ENCODE measurements around the gene CCDC192.

The CCDC192 gene

GRCh38 chr5:127894461-127894860, 191.3 kb downstream of the CCDC192 start:
- Histone ChIP-seq H3K4me1 (ENCODE audit: control insufficient read depth, insufficient read depth, low read length) (peaks cover 13% of the 10 kb centered on the region), H3K36me3 (ENCODE audit: control insufficient read depth in 2 of 2, insufficient read depth in 1 of 2, low read length in 2 of 2) (no peaks in the 10 kb centered on the region), H3K9me3 (ENCODE audit: control insufficient read depth, insufficient read depth, low read depth, low read length) (no peaks in the 10 kb centered on the region), H3K27ac (ENCODE audit: extremely low read depth, low read depth, low read length) (no peak overlapping the region), H3K4me3 (ENCODE audit: low read depth, low read length) (no peak overlapping the region)
- no peak for TF ChIP-seq TSHZ1 (tag by site-specific recombination; IDR thresholded peaks at IDR 0.05; ENCODE audit: borderline replicate concordance)
- ChIA-PET CTCF (interaction anchor here (1.0 kb wide), 1 partner anchor 8 kb away, joined by 3 read pairs; no protein-coding TSS in a partner anchor), POLR2A (no interaction called here)

GRCh38 chr5:127898551-127899213, 195.5 kb downstream of the CCDC192 start:
- H3K27ac ChIP-seq (ENCODE audit: extremely low read depth, low read depth, low read length): no peak overlapping the region

GRCh38 chr5:127899214-127899610, 196.0 kb downstream of the CCDC192 start:
- TF ChIP-seq ZNF335 (tag by site-specific recombination; conservative IDR thresholded peaks at IDR 0.05): 0 out of 2 replicates have a peak, but pooled peaks have one; percentile 10
- no peak for TF ChIP-seq ZBTB1 (tag by site-specific recombination; IDR thresholded peaks at IDR 0.05)
- CTCF ChIA-PET: interaction anchor here (0.6 to 1.6 kb wide), 5 partner anchors 13 to 108 kb away, joined by 3 to 5 read pairs (median 3); no protein-coding TSS in a partner anchor
- Histone ChIP-seq H3K4me3 (ENCODE audit: low read depth, low read length) (no peak overlapping the region), H3K27ac (ENCODE audit: extremely low read depth, low read depth, low read length) (no peak overlapping the region), H3K36me3 (ENCODE audit: control insufficient read depth in 2 of 2, insufficient read depth in 1 of 2, low read length in 2 of 2) (no peaks in the 10 kb centered on the region), H3K9me3 (ENCODE audit: control insufficient read depth, insufficient read depth, low read depth, low read length) (no peaks in the 10 kb centered on the region), H3K4me1 (ENCODE audit: control insufficient read depth, insufficient read depth, low read length) (no peaks in the 10 kb centered on the region)
- POLR2A ChIA-PET: no interaction called here

More at GRCh38 chr5:127898551-127899213, 195.5 kb downstream of the CCDC192 start:
- CTCF ChIA-PET: interaction anchor here (0.6 to 1.6 kb wide), 6 partner anchors 8 to 107 kb away, joined by 3 to 5 read pairs (median 3); no protein-coding TSS in a partner anchor
- Histone ChIP-seq H3K9me3 (ENCODE audit: control insufficient read depth, insufficient read depth, low read depth, low read length) (no peaks in the 10 kb centered on the region), H3K4me3 (ENCODE audit: low read depth, low read length) (no peak overlapping the region), H3K36me3 (ENCODE audit: control insufficient read depth in 2 of 2, insufficient read depth in 1 of 2, low read length in 2 of 2) (no peaks in the 10 kb centered on the region), H3K4me1 (ENCODE audit: control insufficient read depth, insufficient read depth, low read length) (no peaks in the 10 kb centered on the region)
- TF ChIP-seq EGR2 (tag by site-specific recombination; IDR thresholded peaks at IDR 0.05; ENCODE audit: low read depth) (no peak), ZNF48 (tag by site-specific recombination; IDR thresholded peaks at IDR 0.05) (no peak), ZNF311 (tag by site-specific recombination; IDR thresholded peaks at IDR 0.05; ENCODE audit: borderline replicate concordance) (no peak), ZNF571 (tag by site-specific recombination; IDR thresholded peaks at IDR 0.05) (no peak), ZNF645 (tag by site-specific recombination; IDR thresholded peaks at IDR 0.05) (no peak), ZNF623 (tag by site-specific recombination; IDR thresholded peaks at IDR 0.05) (no peak), KLF16 (tag by site-specific recombination; IDR thresholded peaks at IDR 0.05) (no peak), ZNF664 (tag by site-specific recombination; IDR thresholded peaks at IDR 0.05) (no peak), ZNF658 (tag by site-specific recombination; IDR thresholded peaks at IDR 0.05) (no peak), KLF1 (tag by site-specific recombination; IDR thresholded peaks at IDR 0.05) (no peak), ZNF585B (tag by site-specific recombination; IDR thresholded peaks at IDR 0.05) (no peak), ZNF548 (tag by site-specific recombination; IDR thresholded peaks at IDR 0.05) (no peak)
- POLR2A ChIA-PET: interaction anchor here (0.6 kb wide), 1 partner anchor 559 kb away, joined by 5 read pairs; no protein-coding TSS in a partner anchor
